Psoas muscle (tissue), 8 donors: ENCODE results near the gene GOLGA2. TPM values are rescaled to one million over a fixed set of nuclear protein-coding genes. Genes with fewer than 3 reads are reported as not detected.

Experiments used
- ATAC-seq, 4 donors: fragments of 200-7000 bp; cut with Tn5 transposase; one replicate each; pipeline ENCODE4 v1.9.1; 2020; ENCODE audit warnings: moderate library complexity in 3 of 4, mild to moderate bottlenecking in 2 of 4
- DNase-seq, 2 donors: peaks; one replicate each; pipeline ENCODE4 v3.0.0-alpha.2; 2020
- H3K27ac ChIP-seq: fragments of 200-600 bp; one replicate; pipeline ENCODE4 v1.8.0; 2022
- H3K27me3 ChIP-seq, 3 donors: fragments of 200-600 bp in 1 of 3; one replicate each; pipeline versions ENCODE4 v1.6.1 to v1.8.0; 2013 to 2022; ENCODE audit warnings: low read length in 2 of 3, mild to moderate bottlenecking in 2 of 3, moderate library complexity in 1 of 3; ENCODE audit not compliant: insufficient read depth in 3 of 3
- H3K36me3 ChIP-seq, 2 donors: fragments of 200-600 bp in 1 of 2; one replicate each; pipeline versions ENCODE4 v1.6.1 to v1.8.0; 2013 to 2022; ENCODE audit warnings: low read depth in 1 of 2, mild to moderate bottlenecking in 1 of 2, moderate library complexity in 1 of 2; ENCODE audit not compliant: insufficient read depth in 1 of 2
- H3K4me1 ChIP-seq: fragments of 200-600 bp; one replicate; pipeline ENCODE4 v1.8.0; 2022
- H3K4me3 ChIP-seq: fragments of 200-600 bp; one replicate; pipeline ENCODE4 v1.8.0; 2022; ENCODE audit warnings: mild to moderate bottlenecking
- H3K9me3 ChIP-seq: fragments of 200-600 bp; one replicate; pipeline ENCODE4 v1.8.0; 2022
- WGBS, 3 donors: extraction: QIAGEN DNeasy Blood & Tissue Kit; methylation state at CpG; one replicate each; pipeline versions ENCODE4 v1.1.6 to v1.1.7; 2013; 5-methylcytosine and 5-hydroxymethylcytosine counted together
- intact Hi-C, 2 donors: fragments of 100-400 bp; cut with DNase I; formaldehyde crosslinking; loops; one replicate each; pipeline versions ENCODE4 v1.11.0 to v1.14.2; 2022
- long read RNA-seq, 2 donors: library from polyadenylated mRNA; unstranded; transcript quantifications; one replicate each; pipeline ENCODE4 v2.0.0, GENCODE V29; 2021
- polyA plus RNA-seq, 3 donors: library from polyadenylated mRNA; stranded (reverse); fragments of 200-250 nt; gene quantifications; one replicate each; pipeline ENCODE4 v1.2.3, GENCODE V29; 2013
- total RNA-seq, 4 donors: library from RNA; stranded (reverse); fragmentation: NEBNext Ultra II Directional in 2 of 4; extraction: Animal tissue kit (Norgen Biotek cat#: 25700) in 2 of 4; gene quantifications; one replicate each; pipeline versions ENCODE4 v1.2.1 to v1.2.4, GENCODE V29; 2021 to 2023
- TF ChIP-seq, protein P1 (sequence below): fragments of 200-600 bp; IDR thresholded peaks from one replicate; pipeline ENCODE4 v1.8.0; 2022; ENCODE audit warnings: antibody characterized with exemption
- donor health status: healthy with polysubstance abuse.
- donor health status: DM: no; HTN: no; CAD: no; lungs with moderate emphysema.
- donor health status: Bipolar disorder and iron deficiency.
- donor health status: healthy.
- donor health status: DM: yes; HTN: yes; CAD: no.
- donor health status: DM: no; HTN: no; CAD: no.
- donor health status: DM: no; HTN: no; CAD: no.
- donor health status: DM: yes; HTN: yes; CAD: no.

The GOLGA2 gene, protein sequence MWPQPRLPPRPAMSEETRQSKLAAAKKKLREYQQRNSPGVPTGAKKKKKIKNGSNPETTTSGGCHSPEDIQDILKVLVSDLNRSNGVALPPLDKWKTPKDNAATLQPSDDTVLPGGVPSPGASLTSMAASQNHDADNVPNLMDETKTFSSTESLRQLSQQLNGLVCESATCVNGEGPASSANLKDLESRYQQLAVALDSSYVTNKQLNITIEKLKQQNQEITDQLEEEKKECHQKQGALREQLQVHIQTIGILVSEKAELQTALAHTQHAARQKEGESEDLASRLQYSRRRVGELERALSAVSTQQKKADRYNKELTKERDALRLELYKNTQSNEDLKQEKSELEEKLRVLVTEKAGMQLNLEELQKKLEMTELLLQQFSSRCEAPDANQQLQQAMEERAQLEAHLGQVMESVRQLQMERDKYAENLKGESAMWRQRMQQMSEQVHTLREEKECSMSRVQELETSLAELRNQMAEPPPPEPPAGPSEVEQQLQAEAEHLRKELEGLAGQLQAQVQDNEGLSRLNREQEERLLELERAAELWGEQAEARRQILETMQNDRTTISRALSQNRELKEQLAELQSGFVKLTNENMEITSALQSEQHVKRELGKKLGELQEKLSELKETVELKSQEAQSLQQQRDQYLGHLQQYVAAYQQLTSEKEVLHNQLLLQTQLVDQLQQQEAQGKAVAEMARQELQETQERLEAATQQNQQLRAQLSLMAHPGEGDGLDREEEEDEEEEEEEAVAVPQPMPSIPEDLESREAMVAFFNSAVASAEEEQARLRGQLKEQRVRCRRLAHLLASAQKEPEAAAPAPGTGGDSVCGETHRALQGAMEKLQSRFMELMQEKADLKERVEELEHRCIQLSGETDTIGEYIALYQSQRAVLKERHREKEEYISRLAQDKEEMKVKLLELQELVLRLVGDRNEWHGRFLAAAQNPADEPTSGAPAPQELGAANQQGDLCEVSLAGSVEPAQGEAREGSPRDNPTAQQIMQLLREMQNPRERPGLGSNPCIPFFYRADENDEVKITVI
- 10 to 100 TPM; 63.5 to 85.3 (median 76.7) TPM for total RNA-seq
- 10 to 100 TPM; 57.2 to 79.4 (median 72.4) TPM for polyA plus RNA-seq
- long read RNA-seq, donor 1, partial matches to known transcripts = 7 of 37 reads
- long read RNA-seq, donor 1, other reads (novel, unspliced or antisense) = 28 of 37 reads
- long read RNA-seq, donor 2, transcript GOLGA2-210 (2 exons, 428 nt) = major isoform, 5 of 36 reads
- long read RNA-seq, donor 2, partial matches to known transcripts = 7 of 36 reads
- long read RNA-seq, donor 2, other reads (novel, unspliced or antisense) = 24 of 36 reads

DNA sequence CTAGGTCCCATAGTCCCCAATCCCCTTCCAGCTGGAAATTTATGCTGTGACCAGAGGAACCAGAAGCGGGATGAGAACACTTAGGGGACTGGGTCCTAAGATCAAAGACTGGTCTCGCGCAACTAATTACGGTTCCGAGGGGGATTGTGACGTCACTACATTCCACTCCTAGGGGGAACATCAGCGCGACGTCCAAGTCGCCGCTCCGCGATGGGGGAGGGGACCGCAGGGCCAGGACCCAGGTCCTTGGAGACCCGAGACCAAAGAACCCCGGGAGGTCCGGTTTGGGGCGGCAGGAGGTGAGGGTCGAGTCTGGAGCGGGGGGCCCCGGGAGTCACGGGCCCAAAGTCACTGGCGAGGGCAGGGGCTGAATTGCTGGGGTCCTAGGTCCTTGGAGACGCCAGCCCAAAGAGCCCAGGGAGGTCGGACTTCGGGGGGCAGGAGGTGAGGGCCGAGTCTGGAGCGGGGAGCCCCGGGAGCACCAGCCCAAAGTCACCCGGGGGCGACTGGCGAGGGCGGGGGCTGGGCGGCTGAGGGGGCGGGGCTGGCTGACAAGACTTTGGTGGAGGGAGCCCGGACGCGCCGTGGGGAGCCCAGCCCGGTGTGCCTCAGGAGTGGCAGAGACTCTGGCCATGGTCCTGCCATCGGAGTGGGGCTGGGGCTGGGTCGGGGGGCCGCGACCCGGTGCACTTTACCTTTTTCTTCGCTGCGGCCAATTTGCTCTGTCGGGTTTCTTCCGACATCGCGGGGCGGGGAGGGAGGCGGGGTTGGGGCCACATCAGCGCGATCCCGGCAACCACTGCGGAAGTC is at the start of gene GOLGA2:
GOLGA2 (minus strand) TSS at position 810 of the 810 bp plus-strand sequence; CDS start at position 779, 31 bp downstream.
- H3K27me3 ChIP-seq = no peaks in the 10 kb centered on the region
- peak within 1 kb of the TSS; percentile 86 for H3K27ac ChIP-seq
- H3K9me3 ChIP-seq = no peaks in the 10 kb centered on the region
- peaks cover 19% of the 10 kb centered on the region for H3K4me1 ChIP-seq
- 0 to 1% (median 1%) methylated on average over 44 to 57 of the region's 57 CpGs for WGBS, 3 donors
- DNase-seq = peak in 1 of 2 donors; percentile 57
- peaks cover 7 to 41% of the 10 kb centered on the region in 2 donors for H3K36me3 ChIP-seq
- intact Hi-C loops = loop anchor here in 1 of 2 donors (5.0 kb wide), 1 partner anchor 83 kb away; the partner anchor contains the start of gene CIZ1
- TF ChIP-seq, protein P1, sequence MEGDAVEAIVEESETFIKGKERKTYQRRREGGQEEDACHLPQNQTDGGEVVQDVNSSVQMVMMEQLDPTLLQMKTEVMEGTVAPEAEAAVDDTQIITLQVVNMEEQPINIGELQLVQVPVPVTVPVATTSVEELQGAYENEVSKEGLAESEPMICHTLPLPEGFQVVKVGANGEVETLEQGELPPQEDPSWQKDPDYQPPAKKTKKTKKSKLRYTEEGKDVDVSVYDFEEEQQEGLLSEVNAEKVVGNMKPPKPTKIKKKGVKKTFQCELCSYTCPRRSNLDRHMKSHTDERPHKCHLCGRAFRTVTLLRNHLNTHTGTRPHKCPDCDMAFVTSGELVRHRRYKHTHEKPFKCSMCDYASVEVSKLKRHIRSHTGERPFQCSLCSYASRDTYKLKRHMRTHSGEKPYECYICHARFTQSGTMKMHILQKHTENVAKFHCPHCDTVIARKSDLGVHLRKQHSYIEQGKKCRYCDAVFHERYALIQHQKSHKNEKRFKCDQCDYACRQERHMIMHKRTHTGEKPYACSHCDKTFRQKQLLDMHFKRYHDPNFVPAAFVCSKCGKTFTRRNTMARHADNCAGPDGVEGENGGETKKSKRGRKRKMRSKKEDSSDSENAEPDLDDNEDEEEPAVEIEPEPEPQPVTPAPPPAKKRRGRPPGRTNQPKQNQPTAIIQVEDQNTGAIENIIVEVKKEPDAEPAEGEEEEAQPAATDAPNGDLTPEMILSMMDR = no peak
- peak within 1 kb of the TSS; percentile 97 for H3K4me3 ChIP-seq
- peak; percentile 55 to 73 (median 66) for ATAC-seq

DNA sequence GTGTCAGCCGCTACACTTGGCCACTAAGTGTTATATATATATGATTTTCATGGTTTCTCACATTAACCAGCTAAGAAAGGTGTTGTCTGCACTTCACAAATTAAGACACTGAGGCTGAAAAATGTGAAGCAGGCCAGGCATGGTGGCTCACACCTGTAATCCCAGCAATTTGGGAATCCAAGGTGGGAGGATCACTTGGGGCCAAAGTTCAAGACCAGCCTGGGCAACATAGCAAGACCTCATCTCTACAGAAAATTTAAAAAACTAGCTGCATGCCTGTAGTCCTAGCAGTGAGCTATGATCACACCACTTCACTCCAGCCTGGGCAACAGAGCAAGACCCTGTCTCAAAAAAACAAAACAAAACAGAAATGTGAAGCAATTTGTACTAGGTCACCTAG is 48.6 kb upstream of the GOLGA2 start:
- ATAC-seq = no peak
- DNase-seq = no peak
- Histone ChIP-seq H3K36me3 (peaks cover 4 to 61% of the 10 kb centered on the region in 2 donors), H3K27ac (no peak overlapping the region), H3K4me3 (peak overlapping the region; percentile 76), H3K27me3 (no peaks in the 10 kb centered on the region), H3K9me3 (no peaks in the 10 kb centered on the region), H3K4me1 (peaks cover 20% of the 10 kb centered on the region)
- WGBS, 3 donors = 89 to 100% (median 89%) methylated on average over 1 of the region's 1 CpG
- intact Hi-C loops = no loop called here
- TF ChIP-seq, protein P1 = no peak

DNA sequence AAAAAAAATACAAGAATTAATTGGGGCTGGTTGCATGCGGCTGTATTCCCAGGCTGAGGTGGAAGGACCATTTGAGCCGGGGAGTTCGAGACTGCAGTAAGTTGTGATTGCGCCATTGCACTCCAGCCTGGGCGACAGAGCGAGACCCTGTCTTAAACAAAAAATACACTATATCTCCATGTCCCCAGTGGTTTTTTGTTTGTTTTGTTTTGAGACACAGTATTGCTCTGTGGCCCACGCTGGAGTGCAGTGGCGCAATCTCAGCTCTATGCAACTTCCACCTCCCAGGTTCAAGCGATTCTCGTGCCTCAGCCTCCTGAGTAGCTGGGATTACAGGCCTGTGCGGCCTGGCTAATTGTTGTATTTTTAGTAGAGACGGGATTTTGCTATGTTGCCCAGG is 48.0 kb upstream of the GOLGA2 start:
- TF ChIP-seq, protein P1 = no peak
- H3K36me3 ChIP-seq = peaks cover 2 to 64% of the 10 kb centered on the region in 2 donors
- intact Hi-C loops = no loop called here
- H3K4me1 ChIP-seq = peaks cover 20% of the 10 kb centered on the region
- peak overlapping the region; percentile 76 for H3K4me3 ChIP-seq
- WGBS, 3 donors = 85 to 89% (median 87%) methylated on average over 12 of the region's 12 CpGs
- no peaks in the 10 kb centered on the region for H3K27me3 ChIP-seq
- H3K27ac ChIP-seq = no peak overlapping the region
- DNase-seq (no peak), ATAC-seq (no peak)
- no peaks in the 10 kb centered on the region for H3K9me3 ChIP-seq
